Measurements from ENCODE around the gene MPEG1.

DNA sequence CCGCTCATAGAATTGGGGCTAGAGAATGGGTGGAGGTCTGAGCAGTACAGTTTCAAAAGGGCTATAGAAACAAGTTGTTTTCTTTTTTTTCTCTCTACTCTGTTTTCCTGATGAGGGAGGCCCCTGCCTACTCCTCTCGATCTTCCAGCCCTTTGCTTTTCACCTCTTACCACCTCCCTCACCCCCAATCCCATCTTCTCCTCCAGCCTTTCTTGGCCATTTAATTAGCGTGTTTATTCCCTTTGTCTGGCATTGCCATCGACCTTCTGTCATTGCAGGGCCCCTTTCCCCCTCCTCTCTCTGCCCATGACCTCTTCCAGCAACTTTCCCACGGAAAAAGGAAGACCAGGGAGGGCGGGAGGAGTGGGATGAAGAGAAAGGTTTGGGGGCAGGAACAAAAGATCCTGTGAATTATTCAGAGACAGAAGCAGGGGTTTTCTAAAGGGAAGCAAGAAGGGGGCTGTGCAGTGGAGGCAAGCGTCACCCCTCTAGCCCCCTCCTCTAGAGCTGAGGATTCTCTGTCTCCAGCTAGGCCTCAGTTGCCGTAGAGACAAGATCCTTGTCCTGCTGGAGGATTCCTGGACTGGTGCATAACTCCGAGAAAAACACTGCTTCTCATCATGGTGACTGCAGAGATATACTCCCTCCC, 27.9 kb downstream of the MPEG1 start:
- TF ChIP-seq, protein P1, sequence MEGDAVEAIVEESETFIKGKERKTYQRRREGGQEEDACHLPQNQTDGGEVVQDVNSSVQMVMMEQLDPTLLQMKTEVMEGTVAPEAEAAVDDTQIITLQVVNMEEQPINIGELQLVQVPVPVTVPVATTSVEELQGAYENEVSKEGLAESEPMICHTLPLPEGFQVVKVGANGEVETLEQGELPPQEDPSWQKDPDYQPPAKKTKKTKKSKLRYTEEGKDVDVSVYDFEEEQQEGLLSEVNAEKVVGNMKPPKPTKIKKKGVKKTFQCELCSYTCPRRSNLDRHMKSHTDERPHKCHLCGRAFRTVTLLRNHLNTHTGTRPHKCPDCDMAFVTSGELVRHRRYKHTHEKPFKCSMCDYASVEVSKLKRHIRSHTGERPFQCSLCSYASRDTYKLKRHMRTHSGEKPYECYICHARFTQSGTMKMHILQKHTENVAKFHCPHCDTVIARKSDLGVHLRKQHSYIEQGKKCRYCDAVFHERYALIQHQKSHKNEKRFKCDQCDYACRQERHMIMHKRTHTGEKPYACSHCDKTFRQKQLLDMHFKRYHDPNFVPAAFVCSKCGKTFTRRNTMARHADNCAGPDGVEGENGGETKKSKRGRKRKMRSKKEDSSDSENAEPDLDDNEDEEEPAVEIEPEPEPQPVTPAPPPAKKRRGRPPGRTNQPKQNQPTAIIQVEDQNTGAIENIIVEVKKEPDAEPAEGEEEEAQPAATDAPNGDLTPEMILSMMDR (IDR thresholded peaks at IDR 0.05; ENCODE audit: low read depth, low read length): no peak
- no peak for TF ChIP-seq EZH2phosphoT487 (IDR thresholded peaks at IDR 0.05; ENCODE audit: low read depth)
